Erythroblast (primary cell): ENCODE results near the gene GPR42.

ENCODE experiments used
- DNase-seq, 2 experiments: peaks; one replicate each; lab custom pipeline; 2025; lab: John Stamatoyannopoulos, UW
- GATA1 ChIP-seq: IDR thresholded peaks from 2 replicates; pipeline ENCODE4 v1.6.1; 2011; ENCODE audit warnings: low read depth, mild to moderate bottlenecking, control low read depth, low read length, moderate library complexity
- POLR2A ChIP-seq: IDR thresholded peaks from 2 replicates; pipeline ENCODE4 v1.6.1; 2011; ENCODE audit warnings: mild to moderate bottlenecking, low read length

The GPR42 gene, protein sequence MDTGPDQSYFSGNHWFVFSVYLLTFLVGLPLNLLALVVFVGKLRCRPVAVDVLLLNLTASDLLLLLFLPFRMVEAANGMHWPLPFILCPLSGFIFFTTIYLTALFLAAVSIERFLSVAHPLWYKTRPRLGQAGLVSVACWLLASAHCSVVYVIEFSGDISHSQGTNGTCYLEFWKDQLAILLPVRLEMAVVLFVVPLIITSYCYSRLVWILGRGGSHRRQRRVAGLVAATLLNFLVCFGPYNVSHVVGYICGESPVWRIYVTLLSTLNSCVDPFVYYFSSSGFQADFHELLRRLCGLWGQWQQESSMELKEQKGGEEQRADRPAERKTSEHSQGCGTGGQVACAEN

GRCh38 chr19:35370722-35371121 is at the start of gene GPR42:
GPR42 (plus strand) TSS chr19:35371068; CDS start chr19:35371360, 292 bp downstream.
- no peak for DNase-seq
- TF ChIP-seq GATA1 = no peak
- no peak for TF ChIP-seq POLR2A

DNA sequence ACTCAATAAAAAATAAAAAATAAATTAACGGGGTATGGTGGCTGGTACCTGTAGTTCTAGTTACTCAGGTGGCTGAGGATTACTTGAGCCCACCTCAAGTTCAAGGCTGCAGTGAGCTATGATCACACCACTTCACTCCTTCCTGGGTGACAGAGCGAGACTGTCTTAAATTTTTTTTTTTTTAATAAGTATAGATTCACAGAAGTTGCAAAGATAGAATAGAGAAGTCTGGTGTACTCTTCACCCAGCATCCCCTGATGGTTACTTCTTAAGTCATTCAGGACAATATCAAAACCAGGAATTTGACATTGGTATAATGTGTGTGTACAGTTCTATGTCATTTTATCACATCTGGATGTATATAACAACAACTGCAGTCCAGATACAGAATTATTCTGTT is 49.6 kb upstream of the GPR42 start:
- no peak for DNase-seq

DNA sequence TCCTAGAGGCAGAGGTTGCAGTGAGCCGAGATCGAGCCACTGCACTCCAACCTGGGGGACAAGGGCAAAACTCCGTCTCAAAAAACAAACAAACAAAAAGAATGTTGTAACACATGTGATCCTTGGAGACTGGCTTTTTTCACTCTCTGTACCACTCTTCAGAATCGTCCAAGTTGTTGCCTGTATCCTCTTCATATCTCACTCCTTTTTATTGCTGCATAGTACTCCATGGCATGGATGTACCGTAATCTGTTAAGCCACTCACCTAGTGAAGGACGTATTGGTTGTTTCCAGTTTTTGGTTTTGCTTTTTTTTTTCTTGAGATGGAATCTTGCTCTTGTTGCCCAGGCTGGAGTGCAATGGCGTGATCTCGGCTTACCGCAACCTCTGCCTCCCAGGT is 48.9 kb upstream of the GPR42 start:
- DNase-seq = no peak
- TF ChIP-seq GATA1 (no peak), POLR2A (no peak)

More for the DNA sequence above, 49.6 kb upstream of the GPR42 start:
- no peak for TF ChIP-seq GATA1
- TF ChIP-seq POLR2A = no peak

- DNase-seq = no peak
- TF ChIP-seq POLR2A = no peak
Measured at GRCh38 chr19:35327642-35328041, 43.2 kb upstream of the GPR42 start.

DNA sequence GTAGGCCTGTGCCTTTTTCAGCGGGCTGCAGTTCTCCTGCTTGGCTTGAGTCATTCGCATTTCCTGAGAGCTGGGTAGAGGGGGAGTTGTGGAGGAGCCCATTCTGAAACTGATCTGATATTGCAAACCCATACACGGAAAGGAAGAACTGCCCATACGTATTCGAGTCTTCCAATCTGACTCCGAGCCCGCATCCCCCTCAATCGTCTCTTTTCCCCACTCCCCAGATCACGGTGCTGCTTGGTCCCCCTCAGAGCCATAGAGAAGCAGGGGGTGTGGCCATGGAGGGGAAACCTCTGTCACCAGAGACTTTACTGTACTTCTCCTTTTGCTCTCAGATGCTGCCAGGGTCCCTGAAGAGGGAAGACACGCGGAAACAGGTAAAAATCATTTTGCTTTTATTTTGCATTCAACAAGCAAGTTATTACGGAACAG is 42.0 kb upstream of the GPR42 start, which contains the start of gene CD22:
CD22 (plus strand) TSS at position 337 of the 435 bp plus-strand sequence. CDS start 2,854 bp downstream, outside the sequence.
- TF ChIP-seq GATA1 (no peak), POLR2A (no peak)

DNA sequence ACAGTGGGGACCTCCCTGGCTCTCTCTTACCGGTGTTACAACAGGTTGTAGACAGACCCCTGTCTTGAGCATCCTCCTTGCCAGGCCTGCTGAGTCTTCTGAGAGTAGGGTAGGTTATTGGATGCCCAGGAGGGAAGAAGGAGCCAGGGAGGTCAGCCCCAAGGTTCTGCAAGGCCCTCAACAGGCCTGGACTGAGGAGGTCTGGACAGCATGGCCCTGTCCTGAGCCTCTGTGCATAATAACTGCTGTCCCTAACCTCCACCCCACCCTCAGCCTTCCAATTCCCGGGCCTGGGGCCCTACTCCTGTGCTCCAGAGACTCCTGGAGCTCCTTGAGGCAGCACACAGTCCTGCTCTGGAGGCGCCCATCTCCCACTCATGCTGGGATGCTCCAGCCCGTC is 41.5 kb upstream of the GPR42 start:
- no peak for TF ChIP-seq GATA1
- TF ChIP-seq POLR2A = no peak
- no peak for DNase-seq

More for the DNA sequence above, 42.0 kb upstream of the GPR42 start, which contains the start of gene CD22:
- DNase-seq = no peak

DNA sequence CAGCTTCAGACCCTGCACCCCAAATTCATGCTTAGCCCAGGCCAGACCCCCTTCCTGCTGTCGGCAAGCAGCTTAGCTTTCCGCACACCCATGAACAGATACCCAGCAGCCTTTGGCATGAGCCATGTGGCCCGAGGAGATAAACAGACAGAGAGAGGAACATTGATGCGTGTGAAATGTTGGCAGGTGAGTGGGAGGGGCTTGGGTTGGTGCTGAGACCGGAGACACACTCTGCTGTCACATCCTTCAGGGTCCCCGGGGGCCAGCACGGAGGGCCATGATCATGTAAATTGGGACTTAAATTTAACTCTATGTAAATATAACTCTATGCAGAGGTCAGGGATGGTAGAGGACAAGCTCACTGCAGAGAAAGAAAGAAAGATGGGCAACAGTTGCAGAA is 40.4 kb upstream of the GPR42 start:
- no peak for TF ChIP-seq GATA1
- TF ChIP-seq POLR2A = no peak
- no peak for DNase-seq

DNA sequence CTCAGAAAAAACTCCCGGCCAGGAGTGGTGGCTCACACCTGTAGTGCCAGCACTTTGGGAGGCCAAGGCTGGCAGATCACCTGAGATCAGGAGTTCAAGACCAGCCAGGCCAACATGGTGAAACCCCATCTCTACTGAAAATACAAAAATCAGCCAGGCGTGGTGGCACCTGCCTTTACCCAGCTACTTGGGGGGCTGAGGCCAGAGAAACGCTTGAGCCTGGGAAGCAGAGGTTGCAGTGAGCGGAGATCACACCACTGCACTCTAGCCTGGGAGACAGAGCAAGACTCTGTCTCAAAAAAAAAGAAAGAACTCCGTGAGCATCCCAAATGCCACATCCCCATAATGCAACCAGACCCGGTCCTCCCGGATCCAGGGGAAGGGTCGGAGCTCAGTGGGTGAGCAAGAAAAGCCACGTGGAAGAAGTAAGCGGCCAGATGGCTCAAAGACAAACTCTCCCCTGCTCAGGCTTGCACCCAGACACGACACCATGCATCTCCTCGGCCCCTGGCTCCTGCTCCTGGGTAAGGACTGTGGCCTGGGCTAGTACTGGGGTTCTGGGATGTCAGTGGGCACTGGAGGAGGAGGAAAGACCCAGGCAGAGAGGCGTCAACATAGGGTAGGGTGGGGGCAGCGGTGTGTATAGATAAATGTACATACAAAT is 39.2 kb upstream of the GPR42 start:
- no peak for TF ChIP-seq POLR2A
- TF ChIP-seq GATA1 = no peak
- DNase-seq = no peak

GRCh38 chr19:35332817-35333216 is 38.1 kb upstream of the GPR42 start:
- TF ChIP-seq GATA1 = no peak
- no peak for TF ChIP-seq POLR2A
- DNase-seq = no peak

GRCh38 chr19:35334144-35334753 is 36.6 kb upstream of the GPR42 start:
- no peak for DNase-seq
- TF ChIP-seq GATA1 (no peak), POLR2A (no peak)

DNA sequence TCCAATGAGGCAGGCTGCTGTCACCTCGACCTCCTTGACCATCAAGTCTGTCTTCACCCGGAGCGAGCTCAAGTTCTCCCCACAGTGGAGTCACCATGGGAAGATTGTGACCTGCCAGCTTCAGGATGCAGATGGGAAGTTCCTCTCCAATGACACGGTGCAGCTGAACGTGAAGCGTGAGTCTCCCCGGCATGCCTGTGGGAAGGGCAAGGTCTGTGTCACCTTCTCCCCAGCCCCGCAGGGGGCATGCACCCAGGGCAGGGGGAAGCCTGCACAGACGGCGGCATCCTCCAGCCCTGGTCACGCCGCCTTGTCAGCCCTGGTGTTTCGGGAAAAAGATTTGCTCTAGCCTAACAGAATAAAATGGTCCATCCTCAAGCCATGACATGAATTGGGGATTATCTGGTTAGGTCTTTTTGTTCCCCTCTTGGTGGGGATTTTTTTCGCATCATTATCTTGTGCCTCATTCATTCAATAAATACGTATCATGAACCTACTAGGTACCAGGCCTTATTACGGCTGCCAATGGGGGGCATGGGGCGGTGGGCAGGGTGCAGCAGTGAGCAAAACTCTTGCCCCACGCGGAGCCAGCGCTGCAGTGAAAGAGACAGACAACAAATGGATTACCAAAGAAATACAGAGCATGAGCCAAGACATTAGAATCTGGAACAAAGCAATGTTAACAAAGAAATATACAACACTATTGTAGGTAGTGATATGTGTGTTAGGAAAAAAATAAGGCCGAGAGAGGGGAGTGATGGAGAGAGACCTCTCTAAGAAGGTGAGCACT is 34.5 kb upstream of the GPR42 start:
- no peak for TF ChIP-seq GATA1
- TF ChIP-seq POLR2A = no peak
- no peak for DNase-seq

DNA sequence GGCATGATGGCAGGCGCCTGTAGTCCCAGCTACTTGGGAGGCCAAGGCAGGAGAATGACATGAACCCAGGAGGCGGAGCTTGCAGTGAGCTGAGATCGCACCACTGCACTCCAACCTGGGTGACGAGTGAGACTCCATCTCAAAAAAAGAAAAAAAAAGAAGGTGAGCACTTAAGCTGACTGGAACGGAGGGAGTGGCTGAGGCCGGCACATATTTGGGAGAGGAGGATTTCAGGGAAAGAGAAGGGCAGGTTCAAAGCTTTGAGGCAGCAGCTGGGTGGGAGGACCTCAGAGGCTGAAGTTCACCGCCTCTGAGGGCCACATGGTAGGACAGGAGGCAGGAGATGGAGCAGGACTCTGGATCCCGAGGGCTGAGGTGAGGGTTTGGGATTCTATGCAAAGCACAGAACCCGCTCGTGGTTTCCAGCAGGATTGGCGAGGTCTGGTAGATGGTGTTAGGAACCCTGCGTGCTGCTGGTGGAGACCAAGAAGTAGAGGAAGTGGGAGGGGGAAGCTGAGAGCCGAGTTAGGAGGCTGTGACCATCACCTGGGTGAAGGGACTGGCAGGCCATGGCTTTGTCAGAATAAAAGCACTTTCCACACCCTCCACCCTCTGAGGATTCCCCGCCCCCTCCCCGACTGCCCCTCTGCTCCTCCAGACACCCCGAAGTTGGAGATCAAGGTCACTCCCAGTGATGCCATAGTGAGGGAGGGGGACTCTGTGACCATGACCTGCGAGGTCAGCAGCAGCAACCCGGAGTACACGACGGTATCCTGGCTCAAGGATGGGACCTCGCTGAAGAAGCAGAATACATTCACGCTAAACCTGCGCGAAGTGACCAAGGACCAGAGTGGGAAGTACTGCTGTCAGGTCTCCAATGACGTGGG is 33.5 kb upstream of the GPR42 start:
- no peak for TF ChIP-seq POLR2A
- TF ChIP-seq GATA1 = no peak
- no peak for DNase-seq

DNA sequence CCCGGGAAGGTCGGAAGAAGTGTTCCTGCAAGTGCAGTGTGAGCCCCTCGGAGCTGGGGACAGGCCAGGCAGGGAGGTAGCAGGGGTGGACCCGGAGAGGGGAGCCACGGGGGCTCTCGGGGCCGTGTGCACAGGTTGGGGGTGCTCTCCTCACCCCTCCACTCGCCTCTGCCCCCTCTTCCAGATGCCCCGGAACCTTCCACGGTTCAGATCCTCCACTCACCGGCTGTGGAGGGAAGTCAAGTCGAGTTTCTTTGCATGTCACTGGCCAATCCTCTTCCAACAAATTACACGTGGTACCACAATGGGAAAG is 32.9 kb upstream of the GPR42 start:
- TF ChIP-seq POLR2A (no peak), GATA1 (no peak)
- no peak for DNase-seq

GRCh38 chr19:35340431-35340830 is 30.4 kb upstream of the GPR42 start:
- TF ChIP-seq POLR2A (no peak), GATA1 (no peak)
- DNase-seq = no peak
